ELR (cell line): ENCODE results near the gene RIOK2.

Experiments used
- DNase-seq: peaks from one replicate; pipeline ENCODE4 v3.0.0-alpha.2; 2015; ENCODE audit warnings: low read depth

RIOK2 gene

GRCh38 chr5:97125125-97125683 lies 57.8 kb downstream of the RIOK2 start:
- DNase-seq, result no peak

DNA sequence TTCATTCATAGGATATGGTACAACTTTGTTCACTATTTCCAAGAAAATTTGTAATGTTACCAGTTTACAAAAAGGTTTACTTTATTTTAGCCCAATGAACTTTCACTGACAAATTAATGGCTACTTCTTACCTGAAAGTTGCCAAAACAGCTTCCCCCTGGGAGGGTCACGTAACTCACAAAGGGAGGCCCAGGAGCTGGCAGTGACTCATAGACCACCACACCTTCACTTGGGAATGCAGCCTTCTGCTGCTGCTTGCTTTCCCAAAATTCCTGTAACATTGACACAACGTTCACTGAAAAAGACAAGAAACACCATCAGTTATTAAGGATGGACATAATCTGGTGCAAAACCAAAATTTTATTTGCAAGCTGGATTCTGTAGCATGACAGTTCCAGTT lies 58.7 kb downstream of the RIOK2 start:
- no peak for DNase-seq

- no peak for DNase-seq
Measured at GRCh38 chr5:97121848-97122247, 61.2 kb downstream of the RIOK2 start.

- DNase-seq, result no peak
Measured at GRCh38 chr5:97120195-97120594, 62.9 kb downstream of the RIOK2 start.

DNA sequence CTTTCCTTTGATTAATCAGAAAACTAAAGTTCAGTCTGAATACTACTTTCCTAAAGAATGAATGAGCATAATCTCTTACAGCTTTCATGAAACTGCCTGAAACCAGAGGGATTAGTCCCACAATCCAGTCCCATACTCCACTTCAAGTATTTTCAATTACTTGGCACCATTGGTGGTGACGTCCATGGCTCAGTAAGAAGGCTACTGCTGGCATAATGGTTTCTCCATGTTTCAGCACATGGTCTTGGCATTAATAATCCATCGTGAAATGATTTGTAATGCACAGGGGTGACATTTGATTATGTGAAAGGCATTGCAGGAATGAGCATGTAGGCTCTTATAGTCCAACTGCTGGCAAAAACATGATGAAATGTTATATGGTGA lies 64.0 kb downstream of the RIOK2 start:
- no peak for DNase-seq

DNA sequence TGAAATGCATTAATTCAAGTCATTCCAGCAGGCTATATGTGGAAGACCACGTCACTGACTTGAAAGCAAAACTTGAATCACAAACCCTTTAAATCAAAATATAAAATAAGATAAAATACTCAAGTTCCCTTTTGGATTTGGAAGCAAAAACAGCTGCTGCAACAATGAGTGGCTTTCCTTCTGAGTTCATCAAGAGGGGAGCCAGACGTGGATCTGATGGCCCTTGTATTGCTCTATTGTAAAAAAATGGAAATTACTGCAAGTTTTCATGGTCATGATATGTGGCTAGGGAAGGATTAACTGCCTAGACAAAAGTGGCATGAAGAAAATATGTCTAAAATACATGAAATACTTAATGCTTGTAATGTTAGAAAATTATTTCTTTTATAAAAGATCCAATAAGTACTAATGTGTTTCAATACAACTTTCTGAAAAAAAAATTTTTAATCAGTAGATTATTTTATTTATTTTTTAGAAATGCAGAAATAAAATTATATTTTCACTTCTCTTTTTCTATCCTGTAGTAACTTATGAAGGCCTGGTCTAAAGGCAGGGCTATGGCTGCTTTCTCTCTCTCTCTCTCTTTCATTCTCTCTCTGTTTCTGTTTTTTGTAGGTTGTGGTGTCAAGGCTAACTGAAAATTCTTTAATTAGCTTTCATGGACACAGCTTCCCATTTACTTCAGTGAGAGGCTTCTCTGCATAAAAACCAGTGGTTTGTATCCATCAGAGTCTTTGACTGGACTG lies 64.6 kb downstream of the RIOK2 start:
- no peak for DNase-seq

DNA sequence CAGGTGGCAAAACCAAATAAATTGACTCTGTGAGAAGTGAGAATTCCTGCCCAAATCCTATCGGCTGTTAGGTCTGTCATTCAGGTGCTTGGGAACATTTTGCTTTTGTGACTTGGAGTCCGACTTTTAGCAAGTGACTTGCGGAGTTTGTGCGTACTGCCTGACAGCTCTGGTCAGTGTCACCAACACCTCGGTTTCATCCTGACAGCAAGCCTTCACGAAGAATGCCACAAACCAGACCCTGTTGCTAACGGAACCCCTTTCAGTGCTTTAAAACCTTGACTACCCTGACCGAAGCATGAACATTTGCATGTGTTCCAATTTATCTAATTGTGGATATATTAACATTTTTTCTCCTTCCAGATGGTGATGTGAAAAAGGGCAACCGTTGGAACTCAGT lies 67.1 kb downstream of the RIOK2 start:
- DNase-seq, result no peak

- DNase-seq, result no peak
Measured at GRCh38 chr5:97112230-97112629, 70.8 kb downstream of the RIOK2 start.

DNA sequence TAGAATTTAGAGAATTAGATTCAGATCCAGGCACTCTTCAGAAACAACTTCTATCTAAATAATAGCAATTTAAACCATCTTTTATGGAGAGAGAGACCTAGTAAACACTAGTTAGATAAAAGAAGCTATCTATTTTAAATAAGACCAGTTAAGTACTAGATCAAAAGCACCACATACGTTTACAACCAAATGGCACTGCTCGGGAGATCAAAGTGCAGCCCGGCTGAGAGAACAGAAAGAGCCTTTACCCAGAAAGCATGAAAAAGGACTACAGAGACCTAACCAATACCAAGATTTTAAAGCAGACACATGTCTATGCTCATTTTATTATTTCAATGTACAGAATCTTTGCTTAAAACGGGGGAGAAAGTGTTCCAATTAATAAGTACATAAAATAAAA lies 71.4 kb downstream of the RIOK2 start:
- no peak for DNase-seq

- DNase-seq, result no peak
Measured at GRCh38 chr5:97111004-97111403, 72.0 kb downstream of the RIOK2 start.
